ENCODE data around the gene LILRB5.
A peak's percentile ranks its signal among the peaks of the same experiment; 100 is the strongest.
"Not testable (repeated sequence)": the region's sequence is repeated elsewhere in the genome, so short reads cannot be mapped to it uniquely, and the experiment has no call there.

The LILRB5 gene

GRCh38 chr19:54243809-54244208 is 13.3 kb downstream of the LILRB5 start:
- DNase-seq (ENCODE audit: low read depth in 2 of 2) = not testable (repeated sequence)

GRCh38 chr19:54242646-54243045 is 14.4 kb downstream of the LILRB5 start, which contains the start of gene LILRA6:
Gene LILRA6, minus strand, starts transcription at chr19:54242790.
- DNase-seq (ENCODE audit: low read depth in 2 of 2) = not testable (repeated sequence)

GRCh38 chr19:54242234-54242633 is 14.8 kb downstream of the LILRB5 start:
- DNase-seq (ENCODE audit: low read depth in 2 of 2) = not testable (repeated sequence)

DNA sequence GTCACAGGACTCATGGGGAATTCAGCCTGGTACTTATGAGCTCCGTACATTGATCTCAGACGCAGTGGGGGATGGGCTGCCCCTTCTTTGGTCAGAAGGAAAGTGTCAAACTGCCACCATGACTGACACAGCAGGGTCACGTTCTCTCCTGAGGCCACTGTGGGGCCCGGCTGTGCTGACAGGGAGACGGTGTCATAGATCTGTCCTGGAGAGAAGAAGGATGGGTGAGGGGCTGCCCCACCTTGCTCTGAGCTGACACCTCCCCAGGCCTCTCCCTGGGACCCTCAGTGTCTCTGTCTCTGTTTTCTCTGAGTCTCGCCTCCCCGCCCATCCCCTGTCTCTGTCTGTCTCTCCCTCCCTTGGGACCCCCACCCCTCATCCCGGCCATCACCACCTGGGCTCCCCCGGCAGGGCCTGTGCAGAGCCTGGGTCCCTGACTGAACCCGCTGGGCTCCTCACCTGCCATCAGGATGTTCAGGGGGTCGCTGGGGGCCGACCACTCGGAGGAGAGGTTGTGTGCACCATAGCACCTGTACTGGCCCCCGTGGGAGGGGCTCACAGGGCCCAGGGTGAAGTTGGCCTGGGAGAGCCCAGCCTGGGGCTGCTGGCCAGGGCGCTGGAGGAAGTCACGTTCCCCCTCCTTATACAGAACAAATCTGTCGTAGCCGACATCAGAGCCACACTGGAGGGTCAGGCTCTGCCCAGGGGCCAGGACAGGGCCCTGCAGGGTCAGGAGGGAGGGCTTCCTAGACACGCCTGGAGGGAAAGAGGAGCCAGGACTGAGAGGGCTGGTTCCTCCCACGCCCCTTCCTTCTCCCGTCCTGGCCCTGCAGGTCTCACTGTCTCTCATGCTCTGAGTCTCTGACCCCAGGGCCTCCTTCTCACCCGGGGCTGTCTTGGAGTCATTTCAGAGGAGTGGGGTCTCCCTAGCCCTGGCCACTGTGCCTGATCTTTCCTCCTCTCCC is 16.4 kb downstream of the LILRB5 start:
- not testable (repeated sequence) for DNase-seq (ENCODE audit: low read depth in 2 of 2)

- DNase-seq (ENCODE audit: low read depth in 2 of 2) = not testable (repeated sequence)
These were observed 17.3 kb downstream of the LILRB5 start for GRCh38 chr19:54239491-54240371.

DNA sequence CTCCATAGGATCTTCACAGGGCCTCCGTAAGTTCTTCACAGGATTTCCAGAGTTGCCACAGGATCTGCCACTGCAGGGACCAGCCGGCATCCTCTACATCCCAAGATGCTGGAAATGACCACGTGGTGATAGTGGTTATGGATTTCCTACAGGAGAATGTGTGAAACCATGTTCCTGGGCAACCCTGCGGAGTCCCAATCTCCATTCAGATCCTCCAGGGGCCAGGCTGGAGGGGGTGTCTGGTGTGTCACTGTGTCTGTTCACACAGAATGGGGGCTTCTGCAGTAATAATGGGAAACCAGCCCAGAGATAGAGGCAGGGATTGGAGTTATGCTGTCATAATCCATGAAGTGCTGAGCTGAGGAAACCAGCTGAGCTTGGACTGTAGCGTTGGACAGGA is 23.1 kb downstream of the LILRB5 start:
- DNase-seq (ENCODE audit: low read depth in 2 of 2) = no peak

GRCh38 chr19:54231077-54231931 is 25.8 kb downstream of the LILRB5 start:
- peak; percentile 62 to 81 for DNase-seq (ENCODE audit: low read depth in 2 of 2)

DNA sequence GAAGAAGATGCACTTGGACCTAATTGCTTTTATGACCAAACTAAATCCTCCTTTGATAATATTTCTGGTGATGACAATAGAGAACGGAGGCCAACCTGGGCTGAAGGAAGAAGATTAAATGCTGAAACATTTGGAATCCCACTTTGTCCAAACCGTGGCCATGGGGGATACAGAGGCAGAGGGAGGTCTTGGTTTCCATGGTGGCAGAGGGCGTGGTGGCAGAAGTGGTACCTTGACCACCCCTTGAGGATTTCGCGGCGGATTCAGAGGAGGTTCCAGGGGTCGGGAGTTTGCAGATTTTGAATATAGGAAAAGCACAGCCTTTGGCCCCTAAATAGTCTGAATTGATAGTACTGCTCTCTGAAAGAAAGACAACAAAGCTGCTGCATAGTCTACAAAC is 27.0 kb downstream of the LILRB5 start:
- DNase-seq (ENCODE audit: low read depth in 2 of 2) = no peak

GRCh38 chr19:54229146-54229545 is 27.9 kb downstream of the LILRB5 start:
- no peak for DNase-seq (ENCODE audit: low read depth in 2 of 2)

- DNase-seq (ENCODE audit: low read depth in 2 of 2) = not testable (repeated sequence)
These were observed 32.5 kb downstream of the LILRB5 start for GRCh38 chr19:54224619-54225018.

- not testable (repeated sequence) for DNase-seq (ENCODE audit: low read depth in 2 of 2)
These were observed 33.2 kb downstream of the LILRB5 start for GRCh38 chr19:54223937-54224281.

DNA sequence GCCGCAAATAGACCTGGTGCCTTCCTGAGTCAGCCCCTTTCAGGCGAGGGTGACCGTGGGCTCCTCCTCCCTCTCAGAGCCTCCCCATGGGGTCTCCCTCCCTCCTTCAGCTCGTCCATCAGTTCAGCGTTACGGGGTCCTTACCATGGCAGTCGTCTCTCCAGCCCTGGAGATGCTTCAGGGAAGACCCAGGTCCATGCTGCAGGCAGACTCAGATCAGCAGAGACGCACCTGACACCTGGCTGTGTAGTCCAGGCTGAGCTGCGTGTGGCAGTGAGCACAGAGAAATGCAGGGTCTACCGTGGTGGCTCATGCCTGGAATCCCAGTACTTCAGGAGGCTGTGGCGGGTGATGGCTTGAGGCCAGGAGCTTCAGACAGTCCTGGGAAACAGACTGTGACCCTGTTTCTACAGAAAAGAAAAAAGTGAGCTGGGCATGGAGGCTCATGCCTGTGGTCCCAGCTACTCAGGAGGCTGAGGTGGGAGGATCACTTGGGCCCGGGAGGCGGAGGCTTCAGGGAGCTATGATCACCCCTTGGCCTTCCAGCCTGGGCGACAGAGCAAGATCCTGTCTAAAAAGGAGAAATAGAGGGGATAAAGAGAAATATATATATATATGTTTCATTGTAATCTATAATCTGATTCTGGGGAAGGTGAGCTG is 33.7 kb downstream of the LILRB5 start:
- not testable (repeated sequence) for DNase-seq (ENCODE audit: low read depth in 2 of 2)

DNA sequence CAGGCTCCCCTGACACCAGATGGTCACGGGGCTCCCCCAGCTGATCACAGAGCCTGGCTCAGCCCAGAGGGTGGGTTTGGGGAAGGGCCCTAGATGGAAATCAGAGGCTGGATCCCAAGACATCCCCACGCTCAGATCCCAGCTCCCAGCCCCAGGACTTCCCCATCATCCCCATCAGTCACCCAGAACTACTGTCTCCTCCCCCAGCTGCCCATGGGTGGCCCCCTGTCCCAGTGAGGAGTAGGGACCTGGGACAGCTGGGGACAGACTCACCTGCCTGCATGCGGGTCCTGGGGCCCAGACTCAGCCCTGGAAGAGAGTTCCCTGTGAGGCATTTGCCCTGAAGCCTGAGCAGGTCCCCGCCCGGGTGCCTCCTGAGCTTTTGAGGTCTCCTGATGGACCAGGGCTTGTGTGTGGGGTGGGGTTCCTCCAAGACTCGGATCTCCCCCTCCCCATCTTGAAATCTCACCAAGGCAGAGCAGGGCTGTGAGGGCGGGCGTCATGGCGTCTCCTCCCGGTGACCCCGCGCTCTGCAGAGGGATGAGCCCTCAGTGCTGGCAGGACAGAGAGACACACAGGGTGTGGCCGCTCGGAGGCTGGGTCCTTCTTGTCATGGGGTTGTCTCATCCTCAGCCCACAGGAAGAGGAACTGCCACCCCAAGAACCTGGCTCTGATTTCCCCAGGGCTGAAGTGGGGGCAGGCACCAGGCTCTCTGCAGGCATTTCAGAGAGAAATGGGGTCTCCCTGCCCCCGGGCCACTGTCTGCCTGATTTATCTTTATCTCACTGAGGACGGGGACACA is 34.4 kb downstream of the LILRB5 start, which contains the start of gene LILRB3:
TSS of gene LILRB3 (minus strand) at position 534 of the 803 bp plus-strand sequence. CDS start at position 503, 31 bp downstream.
- not testable (repeated sequence) for DNase-seq (ENCODE audit: low read depth in 2 of 2)

DNA sequence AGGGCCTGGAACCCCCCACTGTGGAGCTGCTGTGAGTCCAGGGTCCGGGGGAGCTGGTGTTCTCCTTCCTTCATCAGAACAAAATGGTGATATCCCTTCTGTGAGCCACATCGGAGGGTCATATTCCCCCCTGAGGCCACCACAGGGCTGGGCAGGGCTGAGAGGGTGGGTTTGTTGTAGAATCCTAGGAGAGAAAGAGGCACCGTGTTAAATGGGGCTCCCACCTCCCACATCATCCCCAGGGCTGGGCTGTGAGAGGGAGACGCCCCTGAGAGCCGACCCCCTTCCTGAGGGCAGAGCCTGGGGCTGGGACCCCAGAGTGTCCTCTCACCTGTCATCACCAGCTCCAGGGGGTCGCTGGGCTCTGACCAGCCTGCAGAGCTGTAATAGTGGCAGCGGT is 35.1 kb downstream of the LILRB5 start:
- not testable (repeated sequence) for DNase-seq (ENCODE audit: low read depth in 2 of 2)

DNA sequence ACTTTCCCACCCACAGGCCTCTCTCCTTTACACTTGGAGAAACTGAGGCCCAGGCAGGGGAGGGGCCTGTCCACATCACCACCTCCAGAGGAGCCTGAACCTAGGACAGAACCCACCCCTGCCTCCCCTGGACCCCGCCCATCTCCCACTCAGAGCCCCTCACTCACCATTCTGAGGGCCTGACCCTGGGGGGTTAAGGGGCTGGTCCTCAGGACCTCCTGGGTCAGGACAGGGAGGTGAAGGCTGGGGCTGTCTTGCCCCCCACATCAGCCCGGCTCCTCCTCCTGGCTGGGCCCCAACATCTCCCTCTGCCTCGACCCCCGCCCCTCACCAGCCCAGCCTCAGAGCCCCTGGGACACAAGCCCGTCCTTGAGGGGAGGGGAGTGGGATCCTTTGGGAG is 37.4 kb downstream of the LILRB5 start:
- DNase-seq (ENCODE audit: low read depth in 2 of 2) = not testable (repeated sequence)

DNA sequence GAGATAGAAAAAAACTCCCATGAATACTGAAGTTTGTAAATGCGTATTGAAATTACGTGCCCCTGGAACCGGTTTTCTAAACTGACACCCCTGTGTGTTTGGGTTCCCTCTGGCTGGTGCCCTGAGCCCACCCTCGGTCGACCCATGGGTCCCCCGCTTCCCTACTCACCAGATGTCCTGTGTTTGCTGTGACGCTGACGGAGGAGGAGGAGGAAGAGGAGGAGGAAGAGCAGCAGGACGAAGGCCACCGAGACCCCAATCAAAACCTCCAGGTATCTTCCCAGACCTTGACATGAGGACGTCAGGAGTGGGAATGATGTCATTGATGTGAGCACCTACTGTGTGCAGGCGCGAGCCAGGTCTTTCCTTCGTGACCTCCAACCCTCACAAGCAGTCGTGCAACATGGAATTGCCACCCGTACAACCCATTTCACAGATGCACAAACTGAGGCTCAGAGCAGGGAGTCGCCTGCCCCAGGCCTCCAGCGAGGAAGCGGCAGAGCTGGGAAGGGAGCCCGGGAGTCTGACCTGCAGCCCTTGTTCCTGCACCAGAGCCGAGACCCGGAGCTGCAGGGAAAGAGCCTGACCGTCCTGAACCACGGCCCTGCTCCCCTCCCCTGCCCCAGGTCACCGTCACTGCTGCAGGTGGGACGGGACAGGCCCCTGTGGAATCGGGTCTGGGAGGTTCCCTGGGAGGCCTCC is 38.0 kb downstream of the LILRB5 start:
- no peak for DNase-seq (ENCODE audit: low read depth in 2 of 2)

DNA sequence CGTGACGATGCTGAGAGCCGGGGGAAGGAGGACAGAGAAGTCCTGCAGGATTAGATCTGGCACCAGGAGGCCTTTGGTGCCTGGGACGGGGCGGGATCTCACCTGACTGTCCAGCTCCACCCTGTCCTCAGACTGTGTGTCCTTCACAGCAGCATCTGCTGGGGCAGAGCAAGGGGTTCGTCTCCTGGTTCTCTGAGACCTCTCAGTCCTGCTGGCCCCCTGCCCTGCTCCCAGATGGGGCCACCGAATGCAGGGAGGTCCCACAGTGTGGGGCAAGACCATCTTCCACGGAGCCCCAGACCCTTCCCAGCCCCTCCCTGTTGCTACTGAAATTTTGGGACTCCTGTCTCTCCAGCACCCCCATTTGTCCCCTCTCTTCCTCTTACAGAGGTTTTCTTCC is 38.8 kb downstream of the LILRB5 start:
- DNase-seq (ENCODE audit: low read depth in 2 of 2) = no peak

GRCh38 chr19:54217517-54218247 is 39.4 kb downstream of the LILRB5 start:
- not testable (repeated sequence) for DNase-seq (ENCODE audit: low read depth in 2 of 2)

DNA sequence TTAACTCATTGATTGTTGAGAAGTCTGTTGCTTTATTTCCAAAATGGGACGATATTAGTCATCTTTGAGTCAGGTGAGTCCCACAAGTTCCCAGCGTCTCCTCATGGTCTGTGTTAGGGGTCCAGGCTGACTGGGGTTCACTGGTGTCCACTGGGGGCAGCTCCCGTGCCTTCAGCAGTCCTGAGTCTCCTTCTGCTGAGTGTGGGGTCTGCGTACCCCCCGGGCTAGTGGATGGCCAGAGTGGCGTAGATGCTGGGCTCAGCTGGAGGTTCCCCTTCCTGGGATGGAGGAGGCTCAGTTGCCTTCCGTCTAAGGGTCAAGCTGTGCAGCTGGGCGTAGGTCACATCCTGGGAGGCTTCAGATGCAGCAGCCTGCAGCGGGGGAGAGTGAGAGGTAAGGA is 40.2 kb downstream of the LILRB5 start:
- no peak for DNase-seq (ENCODE audit: low read depth in 2 of 2)

Measured in stimulated activated CD4-positive, alpha-beta T cell treated with anti-CD3 and anti-CD28 coated beads, Interleukin-15, amount 100 ng/mL, for 48 hours (primary cell).